Stimulated activated CD4-positive, alpha-beta T cell treated with anti-CD3 and anti-CD28 coated beads, Interleukin-15, amount 100 ng/mL, for 1 hour (primary cell): ENCODE data around the gene DENND11.

Experiments used
- DNase-seq, 2 donors: peaks; one replicate each; pipeline ENCODE4 v3.0.0-alpha.2; 2020; ENCODE audit warnings: low read depth in 1 of 2, low spot score in 1 of 2

DENND11 gene

GRCh38 chr7:141685285-141686023 lies 16.5 kb downstream of the DENND11 start:
- no peak for DNase-seq

DNA sequence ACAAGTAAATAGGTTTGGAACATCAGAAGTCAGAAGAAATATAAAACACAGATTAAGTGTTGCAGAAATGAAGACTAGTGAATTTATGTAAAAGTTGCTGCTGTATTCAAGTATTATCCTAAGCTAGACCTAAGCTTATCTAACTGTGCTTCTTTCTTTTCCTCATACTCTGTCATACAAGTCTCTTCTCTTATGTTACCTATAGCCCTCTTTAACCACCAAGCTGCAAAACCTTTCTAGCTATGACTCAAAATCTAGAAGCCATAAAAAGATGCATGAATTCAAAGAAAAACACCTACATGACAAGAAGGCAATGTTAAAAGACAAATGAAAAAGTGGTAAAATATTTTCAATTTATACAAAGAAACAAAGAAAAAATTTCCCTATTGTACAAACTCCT lies 23.0 kb downstream of the DENND11 start:
- no peak for DNase-seq

GRCh38 chr7:141676618-141677017 lies 25.3 kb downstream of the DENND11 start:
- no peak for DNase-seq

GRCh38 chr7:141675436-141676215 lies 26.3 kb downstream of the DENND11 start:
- no peak for DNase-seq

GRCh38 chr7:141674702-141675101 lies 27.3 kb downstream of the DENND11 start:
- DNase-seq, result no peak

DNA sequence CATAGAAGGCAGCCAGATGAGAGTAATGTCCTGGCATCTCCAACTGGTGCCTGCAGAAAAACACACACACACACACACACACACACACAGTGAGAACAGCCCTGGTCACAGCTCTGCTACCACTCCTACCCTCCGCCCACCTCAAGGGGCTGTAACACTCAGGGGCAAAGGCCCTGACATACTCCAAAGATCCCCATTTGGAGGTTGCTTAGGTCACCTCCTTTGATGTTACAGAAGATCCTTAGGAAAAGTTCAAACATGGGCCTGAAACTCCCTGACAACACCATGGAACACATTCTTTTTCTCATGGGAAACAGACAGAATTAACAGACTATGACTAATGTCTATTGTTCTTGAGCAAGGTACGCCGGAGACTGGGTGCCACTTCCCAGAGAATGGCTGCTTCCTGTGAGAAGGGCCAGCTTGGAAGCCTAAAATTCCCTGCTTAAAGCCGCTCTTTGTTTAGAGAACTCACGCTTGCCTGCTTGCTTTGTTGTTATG lies 27.7 kb downstream of the DENND11 start:
- DNase-seq, result no peak

DNA sequence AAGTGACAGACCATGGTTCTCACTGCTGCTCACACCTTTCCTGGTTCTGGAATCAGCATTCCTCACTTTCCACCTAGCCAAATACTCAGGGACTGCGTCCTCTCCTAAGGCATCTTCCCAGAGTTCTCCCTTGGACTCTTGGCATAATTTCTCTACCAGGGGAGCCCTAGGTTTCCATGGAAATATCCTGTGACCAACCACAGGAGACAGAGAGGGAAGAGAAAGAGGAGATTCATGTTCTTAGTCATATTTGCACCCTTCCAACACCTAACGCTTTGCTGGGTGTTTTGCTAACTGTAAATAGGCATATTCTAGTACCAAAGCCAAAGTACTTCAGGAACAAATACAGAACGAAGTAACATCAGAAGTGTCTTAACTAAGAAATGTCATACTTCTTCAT lies 28.6 kb downstream of the DENND11 start:
- no peak for DNase-seq

- no peak for DNase-seq
Measured at GRCh38 chr7:141671705-141672496, 30.1 kb downstream of the DENND11 start.

DNA sequence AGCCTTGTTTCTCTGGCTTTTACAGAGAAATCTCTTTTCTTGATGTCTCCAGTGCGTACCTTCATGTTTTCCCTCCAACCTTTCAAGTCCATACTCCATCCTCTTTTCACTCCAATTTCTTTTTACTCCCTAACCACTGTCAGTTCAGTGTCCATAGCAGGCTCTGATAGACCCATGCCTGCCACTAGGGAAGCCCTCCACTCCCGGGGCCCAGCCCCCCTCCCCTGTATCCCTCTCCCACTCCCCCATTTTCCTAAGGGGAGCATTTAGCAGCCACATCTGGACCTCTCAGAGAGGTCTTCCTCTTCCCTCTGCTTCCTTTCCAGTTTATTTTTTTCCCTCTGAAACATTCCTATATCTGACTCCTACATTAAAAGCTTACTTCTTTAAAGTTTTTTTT lies 33.1 kb downstream of the DENND11 start:
- DNase-seq, result no peak

GRCh38 chr7:141666071-141666470 lies 35.9 kb downstream of the DENND11 start:
- no peak for DNase-seq

DNA sequence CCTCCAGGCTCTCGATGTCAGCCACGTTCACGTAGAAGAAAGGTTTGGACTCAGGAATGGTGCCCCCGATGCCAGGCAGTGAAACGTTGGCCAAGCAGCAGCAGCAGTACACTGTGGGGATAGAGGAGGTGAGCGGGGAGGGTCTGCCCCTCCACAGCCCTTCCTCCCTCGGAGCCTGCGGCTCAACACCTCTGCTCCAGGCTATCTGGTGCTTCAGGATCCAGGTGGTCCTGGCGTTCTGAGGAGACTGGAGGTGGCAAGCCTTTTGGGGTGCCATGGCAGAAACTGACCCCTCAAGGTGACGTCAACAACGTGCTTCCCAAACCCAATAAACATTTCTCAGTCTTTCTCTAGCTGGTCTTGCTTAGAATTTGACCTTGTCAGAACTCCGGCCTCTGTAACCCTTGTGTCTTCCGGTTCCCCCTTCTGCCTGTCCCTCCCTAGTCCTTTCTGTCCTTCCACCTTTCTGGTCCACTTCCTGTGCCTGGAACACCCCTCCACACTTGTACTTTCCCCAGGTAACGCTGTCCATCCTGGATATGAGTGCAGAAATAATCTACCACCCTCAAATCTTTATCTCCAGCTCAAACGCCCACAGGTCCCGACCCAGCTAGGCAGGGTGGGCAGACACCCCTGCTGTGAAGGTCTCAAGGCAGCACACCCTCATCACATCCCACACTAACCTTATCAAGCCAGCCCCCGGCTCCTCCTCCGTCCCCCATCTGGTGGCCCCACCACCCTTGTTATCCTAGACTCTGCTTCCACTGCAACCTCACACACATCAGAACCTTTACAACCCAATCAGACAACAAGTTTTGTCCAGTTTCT lies 36.5 kb downstream of the DENND11 start:
- no peak for DNase-seq

- no peak for DNase-seq
Measured at GRCh38 chr7:141664450-141664849, 37.5 kb downstream of the DENND11 start.

DNA sequence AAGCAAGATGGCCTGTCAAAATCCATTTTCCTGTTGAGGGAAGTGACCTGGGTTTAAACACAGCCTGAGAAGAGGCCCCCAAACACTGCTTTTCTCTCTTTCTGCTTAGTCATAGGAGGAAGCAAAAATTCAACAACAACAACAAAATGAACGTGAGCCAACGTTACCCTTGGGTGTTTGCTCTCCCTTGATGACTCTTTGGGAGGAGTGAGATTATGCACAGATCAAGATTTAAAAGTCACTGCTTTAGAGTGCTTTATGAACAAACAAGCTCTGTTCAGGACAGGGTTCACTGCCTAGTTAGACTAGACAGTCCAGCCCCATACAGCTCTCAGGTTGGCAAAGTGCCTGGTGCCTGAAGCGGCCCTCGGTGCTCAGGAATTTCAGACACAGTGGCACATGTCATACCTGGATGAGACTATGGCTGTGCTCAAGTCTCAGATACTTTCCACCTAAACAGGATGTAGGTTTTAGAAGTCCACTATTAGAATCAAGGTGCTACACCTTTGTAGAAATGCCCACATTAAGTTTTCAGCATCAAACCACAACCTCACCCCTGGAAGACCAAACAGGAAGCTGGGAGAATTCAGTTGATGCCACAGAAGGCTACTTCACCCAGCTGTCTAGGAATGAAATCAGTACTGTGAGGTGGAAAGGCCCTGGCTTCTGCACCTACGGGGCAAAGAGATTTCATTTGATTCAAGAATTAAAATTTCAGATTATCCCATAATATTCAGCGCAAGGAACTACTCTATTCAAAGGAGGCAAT lies 38.7 kb downstream of the DENND11 start:
- no peak for DNase-seq

- no peak for DNase-seq
Measured at GRCh38 chr7:141660259-141660658, 41.7 kb downstream of the DENND11 start.

DNA sequence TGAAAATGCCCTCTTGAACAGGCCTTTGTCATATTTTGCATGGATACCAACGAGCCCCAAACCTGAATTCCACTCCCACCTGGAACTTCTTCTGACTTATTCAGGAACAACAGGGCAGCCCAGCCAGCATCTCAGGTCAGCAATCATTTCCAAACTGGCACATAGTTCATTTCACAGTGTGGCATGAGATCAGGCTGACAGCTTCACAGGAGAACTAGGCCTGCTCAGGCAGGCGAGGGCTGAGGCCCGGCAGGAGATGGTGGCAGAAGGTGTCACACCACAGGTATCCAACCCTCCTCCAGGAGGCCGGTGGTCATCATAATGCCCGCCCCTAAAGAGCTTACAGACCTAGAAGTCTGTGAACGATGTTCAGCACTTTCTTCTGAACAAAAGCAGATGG lies 42.5 kb downstream of the DENND11 start:
- no peak for DNase-seq

DNA sequence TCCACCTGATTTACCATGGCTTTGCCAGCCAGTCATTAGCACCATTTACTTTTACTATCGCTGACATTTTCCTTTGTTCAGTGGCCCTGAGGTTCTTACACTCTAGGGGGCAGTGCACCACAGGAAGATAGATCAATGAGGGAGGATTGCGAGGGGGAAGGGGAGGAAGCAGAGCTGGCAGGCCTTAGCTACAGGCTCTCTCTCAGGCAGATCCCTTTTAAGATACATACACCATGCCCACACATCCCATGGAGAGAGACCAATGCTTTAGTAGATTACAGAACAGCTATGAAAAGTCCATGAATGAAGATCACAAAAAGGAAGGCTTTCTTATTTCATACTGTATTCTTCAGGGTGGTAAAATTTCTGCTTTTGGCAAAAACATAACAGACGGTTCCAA lies 47.4 kb downstream of the DENND11 start:
- peak in 1 of 2 donors; percentile 23 for DNase-seq

DNA sequence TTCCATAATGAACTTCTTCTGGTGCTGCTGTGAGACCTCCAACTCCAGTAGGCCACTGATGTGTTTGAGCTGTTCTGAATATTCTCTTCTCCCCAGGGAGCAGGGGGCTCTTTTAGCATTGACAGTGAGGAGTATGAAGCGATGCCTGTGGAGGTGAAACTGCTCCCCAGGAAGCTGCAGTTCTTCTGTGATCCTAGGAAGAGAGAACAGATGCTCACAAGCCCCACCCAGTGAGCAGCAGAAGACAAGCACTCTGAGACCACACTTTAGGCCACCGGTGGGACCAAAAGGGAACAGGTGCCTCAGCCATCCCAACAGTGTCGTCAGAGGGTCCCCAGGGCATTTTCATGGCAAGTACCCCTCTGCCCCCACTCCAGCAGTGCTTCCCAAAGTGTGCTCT lies 49.3 kb downstream of the DENND11 start:
- DNase-seq, result no peak
